WTC11 (cell line): ENCODE data around the gene RIPOR2.

ENCODE experiments used
- GABPB1 ChIP-seq: sonication (generic); formaldehyde crosslinking; IDR thresholded peaks from 2 replicates; pipeline ENCODE4 v1.8.1; 2023; ENCODE audit warnings: mild to moderate bottlenecking, missing genetic modification reagents
- KAT7 ChIP-seq: sonication (generic); formaldehyde crosslinking; IDR thresholded peaks from 2 replicates; pipeline ENCODE4 v1.8.1; 2023; ENCODE audit warnings: missing genetic modification reagents, mild to moderate bottlenecking, borderline replicate concordance
- NR2C2 ChIP-seq: sonication (generic); formaldehyde crosslinking; IDR thresholded peaks from 2 replicates; pipeline ENCODE4 v1.8.0; 2022; ENCODE audit warnings: mild to moderate bottlenecking, missing genetic modification reagents
- NR3C1 ChIP-seq: sonication (generic); formaldehyde crosslinking; conservative IDR thresholded peaks from 2 replicates; pipeline ENCODE4 v1.8.1; 2023; ENCODE audit warnings: low read depth, mild to moderate bottlenecking, missing genetic modification reagents
- TF ChIP-seq, protein P1 (sequence below): sonication (generic); formaldehyde crosslinking; conservative IDR thresholded peaks from 2 replicates; pipeline ENCODE4 v1.8.1; 2022; ENCODE audit warnings: mild to moderate bottlenecking, missing genetic modification reagents
- TF ChIP-seq, protein P2 (sequence below): fragments of 200-600 bp; IDR thresholded peaks from 2 replicates; pipeline ENCODE4 v1.8.0; 2022; ENCODE audit warnings: antibody characterized with exemption
- TF ChIP-seq, protein P3 (sequence below): sonication (generic); formaldehyde crosslinking; IDR thresholded peaks from 2 replicates; pipeline ENCODE4 v1.8.1; 2023; ENCODE audit warnings: mild to moderate bottlenecking, missing genetic modification reagents, moderate library complexity
- TF ChIP-seq, protein P4 (sequence below): sonication (generic); formaldehyde crosslinking; IDR thresholded peaks from 2 replicates; pipeline ENCODE4 v1.8.0; 2022; ENCODE audit warnings: mild to moderate bottlenecking, missing genetic modification reagents

DNA sequence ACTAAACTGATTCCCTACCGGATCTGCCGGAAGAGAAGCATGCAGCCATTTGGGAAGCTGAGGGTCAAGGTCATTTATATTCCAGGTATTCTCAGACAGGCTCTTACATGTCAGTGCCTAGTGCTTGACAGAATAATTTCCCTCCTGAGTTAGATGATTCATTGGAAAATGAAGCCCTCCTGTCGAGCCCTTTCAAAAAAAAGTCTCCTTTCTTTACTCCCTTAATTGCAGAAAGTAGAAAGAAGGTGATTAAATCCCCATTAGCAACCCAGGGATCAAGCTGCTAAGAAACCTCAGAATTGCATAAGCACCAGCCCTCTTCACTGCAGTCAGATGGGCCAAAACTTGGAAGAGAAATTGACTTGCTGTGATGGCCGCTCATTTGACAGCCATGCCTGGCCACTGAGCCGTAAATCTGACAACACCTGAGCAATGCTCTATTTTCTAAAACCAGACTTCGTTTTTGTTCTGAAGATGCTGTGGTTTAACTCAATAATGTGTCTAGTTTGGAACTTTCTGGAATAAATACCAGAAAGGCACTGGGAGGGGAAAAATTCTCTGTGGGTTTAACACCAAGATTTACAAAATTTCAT, 76.1 kb downstream of the RIPOR2 start:
- TF ChIP-seq, protein P1, sequence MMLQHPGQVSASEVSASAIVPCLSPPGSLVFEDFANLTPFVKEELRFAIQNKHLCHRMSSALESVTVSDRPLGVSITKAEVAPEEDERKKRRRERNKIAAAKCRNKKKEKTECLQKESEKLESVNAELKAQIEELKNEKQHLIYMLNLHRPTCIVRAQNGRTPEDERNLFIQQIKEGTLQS (CRISPR knock-in tag): no peak
- TF ChIP-seq, protein P2, sequence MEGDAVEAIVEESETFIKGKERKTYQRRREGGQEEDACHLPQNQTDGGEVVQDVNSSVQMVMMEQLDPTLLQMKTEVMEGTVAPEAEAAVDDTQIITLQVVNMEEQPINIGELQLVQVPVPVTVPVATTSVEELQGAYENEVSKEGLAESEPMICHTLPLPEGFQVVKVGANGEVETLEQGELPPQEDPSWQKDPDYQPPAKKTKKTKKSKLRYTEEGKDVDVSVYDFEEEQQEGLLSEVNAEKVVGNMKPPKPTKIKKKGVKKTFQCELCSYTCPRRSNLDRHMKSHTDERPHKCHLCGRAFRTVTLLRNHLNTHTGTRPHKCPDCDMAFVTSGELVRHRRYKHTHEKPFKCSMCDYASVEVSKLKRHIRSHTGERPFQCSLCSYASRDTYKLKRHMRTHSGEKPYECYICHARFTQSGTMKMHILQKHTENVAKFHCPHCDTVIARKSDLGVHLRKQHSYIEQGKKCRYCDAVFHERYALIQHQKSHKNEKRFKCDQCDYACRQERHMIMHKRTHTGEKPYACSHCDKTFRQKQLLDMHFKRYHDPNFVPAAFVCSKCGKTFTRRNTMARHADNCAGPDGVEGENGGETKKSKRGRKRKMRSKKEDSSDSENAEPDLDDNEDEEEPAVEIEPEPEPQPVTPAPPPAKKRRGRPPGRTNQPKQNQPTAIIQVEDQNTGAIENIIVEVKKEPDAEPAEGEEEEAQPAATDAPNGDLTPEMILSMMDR: no peak
- TF ChIP-seq, protein P3, sequence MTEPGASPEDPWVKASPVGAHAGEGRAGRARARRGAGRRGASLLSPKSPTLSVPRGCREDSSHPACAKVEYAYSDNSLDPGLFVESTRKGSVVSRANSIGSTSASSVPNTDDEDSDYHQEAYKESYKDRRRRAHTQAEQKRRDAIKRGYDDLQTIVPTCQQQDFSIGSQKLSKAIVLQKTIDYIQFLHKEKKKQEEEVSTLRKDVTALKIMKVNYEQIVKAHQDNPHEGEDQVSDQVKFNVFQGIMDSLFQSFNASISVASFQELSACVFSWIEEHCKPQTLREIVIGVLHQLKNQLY (CRISPR knock-in tag): no peak
- TF ChIP-seq KAT7 (CRISPR knock-in tag) (no peak), NR2C2 (CRISPR knock-in tag) (no peak), GABPB1 (CRISPR knock-in tag) (no peak), NR3C1 (CRISPR knock-in tag) (no peak)
- TF ChIP-seq, protein P4, sequence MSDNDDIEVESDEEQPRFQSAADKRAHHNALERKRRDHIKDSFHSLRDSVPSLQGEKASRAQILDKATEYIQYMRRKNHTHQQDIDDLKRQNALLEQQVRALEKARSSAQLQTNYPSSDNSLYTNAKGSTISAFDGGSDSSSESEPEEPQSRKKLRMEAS (CRISPR knock-in tag): no peak
